Measurements from ENCODE around the gene SLC5A11. TPM values are rescaled to one million over a fixed set of nuclear protein-coding genes. Genes with fewer than 3 reads are reported as not detected.

Gene SLC5A11
- total RNA-seq, 1 experiment from 2014 or later = not detected

DNA sequence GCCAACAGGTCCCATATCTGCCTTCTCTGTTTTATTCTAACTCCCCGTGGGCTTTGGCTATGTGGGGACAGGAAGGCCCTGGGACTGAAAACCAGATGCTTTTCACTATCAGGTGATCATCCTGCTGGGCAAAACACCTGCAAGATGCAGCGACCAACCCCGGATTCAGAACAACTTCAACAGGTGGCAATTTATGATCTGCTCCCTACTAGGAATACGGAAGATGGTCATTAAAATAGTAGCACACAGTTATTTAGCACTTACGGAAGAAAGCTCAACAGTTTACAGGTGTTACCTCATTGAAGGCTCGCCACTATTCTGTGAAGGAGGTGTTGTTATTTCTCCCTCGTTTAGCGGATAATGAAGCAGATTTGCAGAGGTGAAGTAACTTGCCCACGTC lies 7.8 kb upstream of the SLC5A11 start:
- no peak for ATAC-seq
- Mint-ChIP-seq H3K4me1 (no peaks in the 10 kb centered on the region), H3K9me3 (no peaks in the 10 kb centered on the region), H3K27me3 (ENCODE audit: low read depth) (no peaks in the 10 kb centered on the region), H3K4me3 (no peak overlapping the region), H3K36me3 (no peaks in the 10 kb centered on the region), H3K27ac (no peak overlapping the region)
- POLR2A ChIA-PET = no interaction called here
- DNase-seq (ENCODE audit: low spot score) = no peak
- TF ChIP-seq, protein P1, sequence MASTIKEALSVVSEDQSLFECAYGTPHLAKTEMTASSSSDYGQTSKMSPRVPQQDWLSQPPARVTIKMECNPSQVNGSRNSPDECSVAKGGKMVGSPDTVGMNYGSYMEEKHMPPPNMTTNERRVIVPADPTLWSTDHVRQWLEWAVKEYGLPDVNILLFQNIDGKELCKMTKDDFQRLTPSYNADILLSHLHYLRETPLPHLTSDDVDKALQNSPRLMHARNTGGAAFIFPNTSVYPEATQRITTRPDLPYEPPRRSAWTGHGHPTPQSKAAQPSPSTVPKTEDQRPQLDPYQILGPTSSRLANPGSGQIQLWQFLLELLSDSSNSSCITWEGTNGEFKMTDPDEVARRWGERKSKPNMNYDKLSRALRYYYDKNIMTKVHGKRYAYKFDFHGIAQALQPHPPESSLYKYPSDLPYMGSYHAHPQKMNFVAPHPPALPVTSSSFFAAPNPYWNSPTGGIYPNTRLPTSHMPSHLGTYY (CRISPR knock-in tag; IDR thresholded peaks at IDR 0.05) = no peak
- TF ChIP-seq FOXP1 (CRISPR knock-in tag; IDR thresholded peaks at IDR 0.05; ENCODE audit: borderline replicate concordance) (no peak), FOXJ3 (CRISPR knock-in tag; IDR thresholded peaks at IDR 0.05; ENCODE audit: borderline replicate concordance) (no peak), SMAD3 (CRISPR knock-in tag; IDR thresholded peaks at IDR 0.05; ENCODE audit: borderline replicate concordance) (no peak), ZNF281 (CRISPR knock-in tag; IDR thresholded peaks at IDR 0.05) (no peak), ZNF138 (CRISPR knock-in tag; conservative IDR thresholded peaks at IDR 0.05) (no peak), ZNF416 (CRISPR knock-in tag; IDR thresholded peaks at IDR 0.05) (no peak), ZNF425 (CRISPR knock-in tag; conservative IDR thresholded peaks at IDR 0.05) (no peak), MAX (CRISPR knock-in tag; IDR thresholded peaks at IDR 0.05) (no peak), ZNF423 (CRISPR knock-in tag; IDR thresholded peaks at IDR 0.05) (no peak)
- TF ChIP-seq, protein P2, sequence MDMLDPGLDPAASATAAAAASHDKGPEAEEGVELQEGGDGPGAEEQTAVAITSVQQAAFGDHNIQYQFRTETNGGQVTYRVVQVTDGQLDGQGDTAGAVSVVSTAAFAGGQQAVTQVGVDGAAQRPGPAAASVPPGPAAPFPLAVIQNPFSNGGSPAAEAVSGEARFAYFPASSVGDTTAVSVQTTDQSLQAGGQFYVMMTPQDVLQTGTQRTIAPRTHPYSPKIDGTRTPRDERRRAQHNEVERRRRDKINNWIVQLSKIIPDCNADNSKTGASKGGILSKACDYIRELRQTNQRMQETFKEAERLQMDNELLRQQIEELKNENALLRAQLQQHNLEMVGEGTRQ (CRISPR knock-in tag; IDR thresholded peaks at IDR 0.05) = no peak
- CTCF ChIA-PET = no interaction called here

- Mint-ChIP-seq H3K4me3 (no peak overlapping the region), H3K4me1 (no peaks in the 10 kb centered on the region), H3K27me3 (ENCODE audit: low read depth) (no peaks in the 10 kb centered on the region), H3K36me3 (no peaks in the 10 kb centered on the region), H3K9me3 (no peaks in the 10 kb centered on the region), H3K27ac (no peak overlapping the region)
- no peak for TF ChIP-seq MLX (CRISPR knock-in tag; IDR thresholded peaks at IDR 0.05)
- TF ChIP-seq, protein P2 (CRISPR knock-in tag; IDR thresholded peaks at IDR 0.05) = no peak
- ATAC-seq = no peak
- POLR2A ChIA-PET = no interaction called here
- DNase-seq (ENCODE audit: low spot score) = no peak
- CTCF ChIA-PET = no interaction called here
These were observed 7.1 kb upstream of the SLC5A11 start for GRCh38 chr16:24838554-24839266.

Data from WTC11 (cell line).